ENCODE results near the gene MAPK10. TPM values are rescaled to one million over a fixed set of nuclear protein-coding genes. Genes with fewer than 3 reads are reported as not detected.

The MAPK10 gene
- total and polyA plus RNA-seq, 2 donors (not counting 3 experiments of a cell fraction or from before 2014, with no cell fraction given), result 0.17 TPM; not detected in 1

DNA sequence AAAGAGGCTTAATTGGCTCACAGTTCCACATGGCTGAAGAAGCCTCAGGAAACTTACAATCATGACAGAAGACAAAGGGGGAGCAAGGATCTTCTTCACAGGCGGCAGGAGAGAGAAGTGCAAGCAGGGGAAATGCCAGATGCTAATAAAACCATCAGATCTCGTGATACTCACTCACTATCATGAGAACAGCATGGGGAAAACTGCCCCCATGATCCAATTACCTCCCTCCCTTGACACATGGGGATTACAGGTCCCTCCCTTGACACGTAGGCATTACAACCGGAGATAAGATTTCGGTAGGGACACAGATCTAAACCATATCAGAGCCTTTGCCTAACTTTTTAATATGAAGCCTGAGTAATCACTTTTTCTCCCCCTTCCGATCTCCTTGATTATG lies 43.7 kb upstream of the MAPK10 start:
- Histone ChIP-seq H3K27ac (ENCODE audit: insufficient read depth, low read depth, low read length) (no peak overlapping the region), H4K20me1 (replicated peaks; ENCODE audit: control insufficient read depth, extremely low read depth, insufficient read depth, low read length) (no peaks in the 10 kb centered on the region), H3K79me2 (ENCODE audit: control insufficient read depth, insufficient read depth, low read length) (no peaks in the 10 kb centered on the region), H3K27me3 (ENCODE audit: control insufficient read depth in 2 of 2, insufficient read depth in 2 of 2, low read length in 2 of 2) (no peaks in the 10 kb centered on the region), H2AFZ (ENCODE audit: low read depth, low read length) (no peak overlapping the region), H3K4me1 (ENCODE audit: control insufficient read depth, extremely low read depth, insufficient read depth, low read length) (no peaks in the 10 kb centered on the region), H3K4me2 (ENCODE audit: insufficient read depth, low read length) (no peak overlapping the region), H3K9me3 (replicated peaks; ENCODE audit: control insufficient read depth, insufficient read depth, low read length) (no peaks in the 10 kb centered on the region), H3K4me3 (replicated peaks in 1 of 3; ENCODE audit: insufficient read depth in 1 of 3, low read depth in 1 of 3, low read length in 3 of 3) (no peak overlapping the region), H3K9me1 (replicated peaks; ENCODE audit: control insufficient read depth, extremely low read depth, insufficient read depth, low read length) (no peaks in the 10 kb centered on the region), H3K9ac (replicated peaks; ENCODE audit: extremely low read depth, insufficient read depth, low read length) (no peak overlapping the region), H3K36me3 (ENCODE audit: control insufficient read depth in 2 of 2, extremely low read depth in 1 of 2, insufficient read depth in 2 of 2, low read length in 2 of 2) (no peaks in the 10 kb centered on the region)
- FAIRE-seq (no peak), DNase-seq (ENCODE audit: low read depth, low spot score) (no peak)
- POLR2A ChIA-PET, result no interaction called here
- dilution Hi-C loops (cut with MboI; ENCODE audit: extremely low pct_ligation_motif_present, low sequenced_read_pairs) (no loop called here), intact Hi-C loops (cut with micrococcal nuclease) (no loop called here)
- no TSS peak for BruUV-seq (replicated peaks)
- TF ChIP-seq, protein P1, sequence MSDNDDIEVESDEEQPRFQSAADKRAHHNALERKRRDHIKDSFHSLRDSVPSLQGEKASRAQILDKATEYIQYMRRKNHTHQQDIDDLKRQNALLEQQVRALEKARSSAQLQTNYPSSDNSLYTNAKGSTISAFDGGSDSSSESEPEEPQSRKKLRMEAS (IDR thresholded peaks at IDR 0.05; ENCODE audit: insufficient read depth, insufficient read length), result no peak
- TF ChIP-seq, protein P2, sequence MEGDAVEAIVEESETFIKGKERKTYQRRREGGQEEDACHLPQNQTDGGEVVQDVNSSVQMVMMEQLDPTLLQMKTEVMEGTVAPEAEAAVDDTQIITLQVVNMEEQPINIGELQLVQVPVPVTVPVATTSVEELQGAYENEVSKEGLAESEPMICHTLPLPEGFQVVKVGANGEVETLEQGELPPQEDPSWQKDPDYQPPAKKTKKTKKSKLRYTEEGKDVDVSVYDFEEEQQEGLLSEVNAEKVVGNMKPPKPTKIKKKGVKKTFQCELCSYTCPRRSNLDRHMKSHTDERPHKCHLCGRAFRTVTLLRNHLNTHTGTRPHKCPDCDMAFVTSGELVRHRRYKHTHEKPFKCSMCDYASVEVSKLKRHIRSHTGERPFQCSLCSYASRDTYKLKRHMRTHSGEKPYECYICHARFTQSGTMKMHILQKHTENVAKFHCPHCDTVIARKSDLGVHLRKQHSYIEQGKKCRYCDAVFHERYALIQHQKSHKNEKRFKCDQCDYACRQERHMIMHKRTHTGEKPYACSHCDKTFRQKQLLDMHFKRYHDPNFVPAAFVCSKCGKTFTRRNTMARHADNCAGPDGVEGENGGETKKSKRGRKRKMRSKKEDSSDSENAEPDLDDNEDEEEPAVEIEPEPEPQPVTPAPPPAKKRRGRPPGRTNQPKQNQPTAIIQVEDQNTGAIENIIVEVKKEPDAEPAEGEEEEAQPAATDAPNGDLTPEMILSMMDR (IDR thresholded peaks at IDR 0.05; ENCODE audit: extremely low read depth in 1 of 2, insufficient read depth in 1 of 2, low read depth in 1 of 2, low read length in 2 of 2), result no peak
- TF ChIP-seq POLR2A (IDR thresholded peaks at IDR 0.05; ENCODE audit: low read depth, low read length), result no peak
- TF ChIP-seq GATA2 (IDR thresholded peaks at IDR 0.05; ENCODE audit: insufficient read depth, insufficient read length, low read depth, low read length), result no peak
- TF ChIP-seq JUN (IDR thresholded peaks at IDR 0.05; ENCODE audit: borderline replicate concordance, insufficient read depth, insufficient read length, low read depth), result no peak
- no peak for TF ChIP-seq MYC (IDR thresholded peaks at IDR 0.05; ENCODE audit: low read depth, low read length)
- no peak for TF ChIP-seq FOS (IDR thresholded peaks at IDR 0.05; ENCODE audit: borderline replicate concordance, insufficient read depth, low read length)
- CTCF ChIA-PET, result no interaction called here

All from endothelial cell of umbilical vein (primary cell).